NCI-H2227 (cell line): ENCODE measurements around the gene SYNGR4.

Source experiments
- DNase-seq: peaks from one replicate; lab custom pipeline; 2025; ENCODE audit not compliant: unreplicated experiment; lab: John Stamatoyannopoulos, UW

The SYNGR4 gene

GRCh38 chr19:48341515-48342413 lies 22.4 kb upstream of the SYNGR4 start:
- no peak for DNase-seq

- DNase-seq = no peak
These were observed 21.8 kb upstream of the SYNGR4 start for GRCh38 chr19:48342414-48342738.

- DNase-seq = no peak
These were observed 21.2 kb upstream of the SYNGR4 start for GRCh38 chr19:48342841-48343540.

GRCh38 chr19:48344892-48345291 lies 19.3 kb upstream of the SYNGR4 start:
- no peak for DNase-seq

GRCh38 chr19:48346191-48346590 lies 18.0 kb upstream of the SYNGR4 start:
- no peak for DNase-seq

GRCh38 chr19:48348045-48348444 lies 16.1 kb upstream of the SYNGR4 start:
- DNase-seq = no peak

GRCh38 chr19:48348737-48349136 lies 15.4 kb upstream of the SYNGR4 start:
- no peak for DNase-seq

GRCh38 chr19:48350856-48351255 lies 13.3 kb upstream of the SYNGR4 start:
- DNase-seq = no peak

- peak; percentile 43 for DNase-seq
These were observed 12.8 kb upstream of the SYNGR4 start for GRCh38 chr19:48351341-48351752.

- no peak for DNase-seq
These were observed 10.5 kb upstream of the SYNGR4 start for GRCh38 chr19:48353677-48354076.

- peak; percentile 29 for DNase-seq
These were observed 9.7 kb upstream of the SYNGR4 start for GRCh38 chr19:48354332-48354992.

GRCh38 chr19:48355365-48355954 lies 8.7 kb upstream of the SYNGR4 start:
- DNase-seq = no peak

GRCh38 chr19:48359123-48359522 lies 5.0 kb upstream of the SYNGR4 start:
- no peak for DNase-seq

- no peak for DNase-seq
These were observed 2.3 kb upstream of the SYNGR4 start for GRCh38 chr19:48361912-48362311.

GRCh38 chr19:48362716-48363499 lies 1.3 kb upstream of the SYNGR4 start:
- peak; percentile 94 for DNase-seq

GRCh38 chr19:48363500-48363809 lies 712 bp upstream of the SYNGR4 start:
- no peak for DNase-seq

GRCh38 chr19:48364598-48365348 lies 606 bp downstream of the SYNGR4 start:
- no peak for DNase-seq

- no peak for DNase-seq
These were observed 1.4 kb downstream of the SYNGR4 start for GRCh38 chr19:48365602-48366001.

- no peak for DNase-seq
These were observed 3.7 kb downstream of the SYNGR4 start for GRCh38 chr19:48367855-48368254.

- no peak for DNase-seq
These were observed 4.8 kb downstream of the SYNGR4 start for GRCh38 chr19:48368936-48369335.
